Measurements from ENCODE around the gene ZBTB7A.

ZBTB7A gene

DNA sequence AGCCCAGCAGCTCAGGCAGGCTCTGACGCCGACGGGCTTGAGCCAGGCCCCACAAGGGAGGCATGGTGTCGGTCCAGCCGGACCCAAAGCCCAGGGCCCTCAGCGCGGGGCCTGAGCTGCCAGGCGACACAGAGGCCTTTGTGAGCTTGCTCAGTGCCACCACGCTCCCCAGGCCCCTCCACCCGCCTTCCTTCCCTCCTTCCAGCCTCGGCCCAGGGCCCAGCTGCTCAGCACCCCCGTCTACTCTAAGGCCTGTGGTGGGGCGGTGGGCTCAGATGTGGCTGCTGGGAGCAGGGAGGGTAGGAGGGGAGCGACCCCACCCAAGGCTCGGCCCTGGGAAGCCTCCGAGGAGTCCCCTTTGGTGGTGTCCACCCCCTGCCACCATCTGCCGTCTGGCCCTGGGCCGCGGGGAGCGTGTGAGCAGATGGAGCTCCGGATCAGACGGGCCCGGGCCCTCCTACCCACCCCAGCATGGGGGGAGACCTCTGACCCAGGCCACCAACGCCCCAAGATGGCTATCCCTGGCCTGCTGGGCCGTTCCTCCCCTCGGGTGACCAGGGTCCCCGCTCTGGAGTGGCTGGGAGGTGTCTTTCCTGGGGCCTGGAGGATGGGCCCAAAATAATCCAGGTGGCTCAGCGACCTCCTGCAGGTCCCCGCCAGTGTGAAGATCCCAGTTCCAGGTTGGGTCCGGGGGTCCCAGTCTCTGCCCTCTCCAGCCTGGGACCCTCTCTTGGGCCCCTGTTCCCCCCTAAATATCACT is 7.8 kb downstream of the ZBTB7A start:
- DNase-seq (ENCODE audit: low read depth): no peak
- Histone ChIP-seq H3K4me1 (ENCODE audit: control insufficient read depth, insufficient read depth, low read length) (peaks cover 68% of the 10 kb centered on the region), H3K9me3 (ENCODE audit: control insufficient read depth, low read length) (no peaks in the 10 kb centered on the region), H3K27me3 (replicated peaks; ENCODE audit: control insufficient read depth, insufficient read depth, low read length) (no peaks in the 10 kb centered on the region), H3K36me3 (ENCODE audit: control insufficient read depth, insufficient read depth, low read length, severe bottlenecking) (peaks cover 28% of the 10 kb centered on the region), H3K9ac (ENCODE audit: low read length) (peak overlapping the region; percentile 94), H3K4me3 (ENCODE audit: low read length) (peak overlapping the region; percentile 69)

DNA sequence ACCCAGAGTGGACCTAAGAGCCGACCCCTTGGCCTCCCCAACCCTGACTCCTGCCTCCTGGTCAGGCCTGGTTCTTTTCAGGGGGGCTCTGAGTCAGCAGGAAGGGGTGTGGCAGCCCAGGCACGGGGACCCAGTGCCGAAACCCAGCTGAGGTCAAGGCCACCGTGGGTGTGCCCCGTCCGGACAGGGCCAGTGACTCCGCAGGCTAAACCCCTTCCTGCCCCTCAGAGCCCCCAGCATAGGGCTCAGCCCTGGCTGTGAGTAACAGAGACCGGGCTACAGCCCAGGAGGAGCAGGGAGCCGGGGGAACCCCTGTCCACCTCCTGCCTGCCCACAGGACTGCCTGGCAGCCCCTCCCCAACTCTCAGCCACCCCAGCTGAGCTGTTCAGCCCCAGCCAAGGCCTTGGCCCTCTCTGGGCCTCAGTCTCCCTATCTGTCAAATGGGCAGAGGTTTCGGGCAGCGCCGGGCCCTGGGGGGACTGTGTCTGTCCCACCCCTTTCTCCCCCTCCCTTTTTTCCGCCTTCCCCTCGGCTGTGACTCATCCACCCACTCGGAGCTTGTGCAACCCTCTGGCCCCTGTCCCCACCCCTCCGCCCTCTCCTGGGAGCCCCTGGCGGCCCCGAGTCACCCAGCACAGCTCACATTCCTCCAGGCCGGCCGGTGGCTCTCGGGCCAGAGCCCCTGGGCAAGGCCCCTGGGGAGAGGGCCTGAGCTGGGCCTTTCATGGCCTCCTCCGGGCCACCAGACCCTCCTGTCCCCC is 8.6 kb downstream of the ZBTB7A start:
- peak overlapping the region; percentile 94 for H3K9ac ChIP-seq (ENCODE audit: low read length)
- H3K36me3 ChIP-seq (ENCODE audit: control insufficient read depth, insufficient read depth, low read length, severe bottlenecking): peaks cover 35% of the 10 kb centered on the region
- peak; percentile 89 for DNase-seq (ENCODE audit: low read depth)
- H3K4me3 ChIP-seq (ENCODE audit: low read length): peak overlapping the region; percentile 69
- no peaks in the 10 kb centered on the region for H3K27me3 ChIP-seq (replicated peaks; ENCODE audit: control insufficient read depth, insufficient read depth, low read length)
- peaks cover 68% of the 10 kb centered on the region for H3K4me1 ChIP-seq (ENCODE audit: control insufficient read depth, insufficient read depth, low read length)
- H3K9me3 ChIP-seq (ENCODE audit: control insufficient read depth, low read length): no peaks in the 10 kb centered on the region

DNA sequence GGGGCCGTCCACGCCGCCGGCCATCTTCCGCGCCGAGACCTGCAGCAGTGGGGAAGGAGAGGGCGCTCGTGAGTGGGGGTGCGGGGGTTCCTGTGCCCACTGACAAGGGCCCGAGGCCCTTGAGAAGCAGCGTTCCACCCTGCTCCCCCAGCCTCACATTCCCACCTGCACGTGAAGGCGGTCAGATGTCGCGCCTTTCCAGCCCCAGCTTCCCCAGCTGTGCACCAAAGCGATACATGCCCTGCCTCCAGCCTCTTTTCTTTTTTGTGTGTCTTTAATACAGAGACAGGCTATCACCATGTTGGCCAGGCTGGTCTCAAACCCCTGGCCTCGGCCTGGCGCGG is 11.5 kb downstream of the ZBTB7A start:
- Histone ChIP-seq H3K9me3 (ENCODE audit: control insufficient read depth, low read length) (no peaks in the 10 kb centered on the region), H3K4me1 (ENCODE audit: control insufficient read depth, insufficient read depth, low read length) (peaks cover 55% of the 10 kb centered on the region), H3K4me3 (ENCODE audit: low read length) (no peak overlapping the region), H3K9ac (ENCODE audit: low read length) (no peak overlapping the region), H3K36me3 (ENCODE audit: control insufficient read depth, insufficient read depth, low read length, severe bottlenecking) (peaks cover 39% of the 10 kb centered on the region), H3K27me3 (replicated peaks; ENCODE audit: control insufficient read depth, insufficient read depth, low read length) (no peaks in the 10 kb centered on the region)
- DNase-seq (ENCODE audit: low read depth): no peak

- Histone ChIP-seq H3K9me3 (ENCODE audit: control insufficient read depth, low read length) (no peaks in the 10 kb centered on the region), H3K9ac (ENCODE audit: low read length) (no peak overlapping the region), H3K27me3 (replicated peaks; ENCODE audit: control insufficient read depth, insufficient read depth, low read length) (no peaks in the 10 kb centered on the region), H3K36me3 (ENCODE audit: control insufficient read depth, insufficient read depth, low read length, severe bottlenecking) (peaks cover 45% of the 10 kb centered on the region), H3K4me1 (ENCODE audit: control insufficient read depth, insufficient read depth, low read length) (peaks cover 53% of the 10 kb centered on the region), H3K4me3 (ENCODE audit: low read length) (no peak overlapping the region)
- DNase-seq (ENCODE audit: low read depth): no peak
These were observed 12.1 kb downstream of the ZBTB7A start for GRCh38 chr19:4054441-4055208.

GRCh38 chr19:4053423-4054324 is 13.0 kb downstream of the ZBTB7A start:
- peaks cover 43% of the 10 kb centered on the region for H3K4me1 ChIP-seq (ENCODE audit: control insufficient read depth, insufficient read depth, low read length)
- H3K36me3 ChIP-seq (ENCODE audit: control insufficient read depth, insufficient read depth, low read length, severe bottlenecking): peaks cover 50% of the 10 kb centered on the region
- H3K27me3 ChIP-seq (replicated peaks; ENCODE audit: control insufficient read depth, insufficient read depth, low read length): no peaks in the 10 kb centered on the region
- H3K9ac ChIP-seq (ENCODE audit: low read length): peak overlapping the region; percentile 75
- peak overlapping the region; percentile 43 for H3K4me3 ChIP-seq (ENCODE audit: low read length)
- H3K9me3 ChIP-seq (ENCODE audit: control insufficient read depth, low read length): no peaks in the 10 kb centered on the region
- no peak for DNase-seq (ENCODE audit: low read depth)

- no peaks in the 10 kb centered on the region for H3K9me3 ChIP-seq (ENCODE audit: control insufficient read depth, low read length)
- peak overlapping the region; percentile 75 for H3K9ac ChIP-seq (ENCODE audit: low read length)
- H3K27me3 ChIP-seq (replicated peaks; ENCODE audit: control insufficient read depth, insufficient read depth, low read length): no peaks in the 10 kb centered on the region
- no peak for DNase-seq (ENCODE audit: low read depth)
- H3K4me3 ChIP-seq (ENCODE audit: low read length): peak overlapping the region; percentile 43
- peaks cover 38% of the 10 kb centered on the region for H3K4me1 ChIP-seq (ENCODE audit: control insufficient read depth, insufficient read depth, low read length)
- peaks cover 55% of the 10 kb centered on the region for H3K36me3 ChIP-seq (ENCODE audit: control insufficient read depth, insufficient read depth, low read length, severe bottlenecking)
These were observed 13.7 kb downstream of the ZBTB7A start for GRCh38 chr19:4052993-4053422.

DNA sequence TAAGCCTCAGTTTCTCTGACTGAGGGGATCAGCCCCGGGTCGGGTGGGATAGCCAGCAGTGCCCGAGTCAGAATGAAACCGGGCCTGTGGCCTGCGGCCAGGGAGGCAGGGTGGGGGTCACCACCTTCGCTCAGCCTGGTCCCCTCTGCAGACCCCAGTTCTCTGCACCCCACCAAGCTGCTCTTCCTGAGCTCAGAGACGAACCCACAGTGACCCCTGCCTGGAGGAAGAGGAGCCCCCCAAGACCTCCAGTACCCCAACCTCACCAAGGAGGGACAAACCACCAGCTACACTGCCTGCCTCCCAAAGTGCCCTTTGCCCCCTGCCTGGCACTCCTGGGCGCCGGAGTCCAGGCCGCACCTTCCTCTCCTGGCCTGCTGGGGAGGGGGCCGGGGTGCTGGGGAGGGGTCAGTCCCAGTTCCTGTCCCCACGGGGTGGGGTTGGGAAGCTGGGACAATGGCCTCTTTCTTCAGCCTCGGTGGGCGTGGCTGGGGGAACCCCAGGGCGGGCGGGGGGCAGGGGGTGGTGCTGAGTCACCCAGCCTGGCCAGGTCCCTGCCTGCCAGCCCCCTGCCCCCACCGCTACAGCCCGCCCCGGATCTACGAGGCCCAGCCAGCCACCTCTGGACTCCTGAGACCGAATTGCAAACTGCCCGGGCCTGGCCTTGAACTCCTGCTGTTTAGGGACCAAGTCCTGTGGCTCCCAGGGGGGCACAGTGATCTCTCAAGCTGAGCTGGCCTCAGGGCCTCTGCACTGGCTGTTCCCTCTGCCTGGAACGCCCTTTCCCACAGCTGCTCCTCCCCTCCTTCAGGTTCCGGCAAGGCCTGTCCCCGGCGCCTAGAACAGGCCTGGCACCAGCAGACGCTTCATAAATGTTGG is 14.3 kb downstream of the ZBTB7A start:
- peaks cover 32% of the 10 kb centered on the region for H3K4me1 ChIP-seq (ENCODE audit: control insufficient read depth, insufficient read depth, low read length)
- H3K4me3 ChIP-seq (ENCODE audit: low read length): peak overlapping the region; percentile 66
- no peaks in the 10 kb centered on the region for H3K9me3 ChIP-seq (ENCODE audit: control insufficient read depth, low read length)
- DNase-seq (ENCODE audit: low read depth): no peak
- no peaks in the 10 kb centered on the region for H3K27me3 ChIP-seq (replicated peaks; ENCODE audit: control insufficient read depth, insufficient read depth, low read length)
- peak overlapping the region; percentile 78 for H3K9ac ChIP-seq (ENCODE audit: low read length)
- peaks cover 56% of the 10 kb centered on the region for H3K36me3 ChIP-seq (ENCODE audit: control insufficient read depth, insufficient read depth, low read length, severe bottlenecking)

- peaks cover 57% of the 10 kb centered on the region for H3K36me3 ChIP-seq (ENCODE audit: control insufficient read depth, insufficient read depth, low read length, severe bottlenecking)
- H3K9me3 ChIP-seq (ENCODE audit: control insufficient read depth, low read length): no peaks in the 10 kb centered on the region
- no peaks in the 10 kb centered on the region for H3K27me3 ChIP-seq (replicated peaks; ENCODE audit: control insufficient read depth, insufficient read depth, low read length)
- peaks cover 30% of the 10 kb centered on the region for H3K4me1 ChIP-seq (ENCODE audit: control insufficient read depth, insufficient read depth, low read length)
- H3K9ac ChIP-seq (ENCODE audit: low read length): peak overlapping the region; percentile 81
- peak overlapping the region; percentile 66 for H3K4me3 ChIP-seq (ENCODE audit: low read length)
- peak; percentile 73 for DNase-seq (ENCODE audit: low read depth)
These were observed 15.3 kb downstream of the ZBTB7A start for GRCh38 chr19:4051175-4052101.

DNA sequence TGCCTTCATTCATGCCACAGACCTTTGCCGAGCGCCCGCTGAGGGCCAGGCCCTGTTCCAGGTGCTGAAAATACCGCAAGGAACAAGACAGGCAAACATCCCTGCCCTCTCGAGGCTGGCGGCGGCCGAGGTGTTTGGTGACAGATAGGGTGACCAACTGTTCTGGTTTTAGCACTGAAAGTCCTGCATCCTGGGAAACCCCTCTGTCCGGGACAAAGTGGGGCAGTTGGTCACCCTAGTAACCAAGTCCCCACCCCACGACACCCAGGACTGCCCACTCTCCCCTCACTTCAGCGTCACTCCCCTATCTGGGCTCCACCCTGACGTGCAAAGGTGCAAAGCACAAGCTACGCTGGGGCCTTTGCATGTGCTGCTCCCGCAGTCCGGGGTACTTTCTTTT is 17.3 kb downstream of the ZBTB7A start:
- Histone ChIP-seq H3K9ac (ENCODE audit: low read length) (no peak overlapping the region), H3K4me3 (ENCODE audit: low read length) (no peak overlapping the region), H3K4me1 (ENCODE audit: control insufficient read depth, insufficient read depth, low read length) (peaks cover 24% of the 10 kb centered on the region), H3K27me3 (replicated peaks; ENCODE audit: control insufficient read depth, insufficient read depth, low read length) (no peaks in the 10 kb centered on the region), H3K9me3 (ENCODE audit: control insufficient read depth, low read length) (no peaks in the 10 kb centered on the region), H3K36me3 (ENCODE audit: control insufficient read depth, insufficient read depth, low read length, severe bottlenecking) (peaks cover 46% of the 10 kb centered on the region)
- DNase-seq (ENCODE audit: low read depth): no peak
